ENCODE data around the gene ZNF610.
"Not testable (repeated sequence)": the region's sequence is repeated elsewhere in the genome, so short reads cannot be mapped to it uniquely, and the experiment has no call there.

ZNF610 gene

DNA sequence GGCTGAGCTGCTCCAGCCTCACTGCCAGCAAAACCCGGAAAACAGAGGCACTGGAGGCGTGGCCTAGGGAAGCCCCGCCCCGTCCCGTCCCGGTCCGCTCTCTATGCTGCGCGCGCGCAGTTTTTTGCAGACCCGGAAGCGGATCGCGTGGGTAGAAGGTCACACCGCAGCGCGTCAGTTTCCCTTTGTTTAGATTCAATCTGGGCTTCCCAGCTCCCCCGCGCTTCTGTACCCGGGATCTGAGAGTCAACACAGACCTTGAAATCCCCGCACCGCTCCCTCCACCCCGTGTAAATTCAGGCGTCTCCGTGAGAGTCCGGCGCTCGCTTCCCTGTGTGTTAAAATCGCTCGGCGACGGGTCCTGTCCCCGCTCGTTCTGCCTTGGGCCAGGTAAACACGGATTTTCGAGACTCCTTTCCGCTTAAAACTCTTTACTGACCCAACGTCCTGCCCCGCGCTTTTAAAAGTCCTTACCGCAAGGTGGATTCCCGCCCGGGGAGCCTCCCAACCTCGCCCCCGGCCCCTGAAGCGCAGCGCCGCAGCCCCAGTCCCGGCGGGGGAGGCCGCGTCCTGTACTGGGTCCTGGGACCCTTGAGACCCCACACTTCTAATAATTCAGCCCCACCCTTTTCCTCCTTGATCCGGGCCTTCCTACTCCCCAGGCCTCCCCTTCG, at the start of gene ZNF610:
Gene ZNF610 (plus strand): TSS at position 127 of the 674 bp plus-strand sequence. CDS start 12,930 bp downstream, outside the sequence.
- DNase-seq: peak; percentile 93

DNA sequence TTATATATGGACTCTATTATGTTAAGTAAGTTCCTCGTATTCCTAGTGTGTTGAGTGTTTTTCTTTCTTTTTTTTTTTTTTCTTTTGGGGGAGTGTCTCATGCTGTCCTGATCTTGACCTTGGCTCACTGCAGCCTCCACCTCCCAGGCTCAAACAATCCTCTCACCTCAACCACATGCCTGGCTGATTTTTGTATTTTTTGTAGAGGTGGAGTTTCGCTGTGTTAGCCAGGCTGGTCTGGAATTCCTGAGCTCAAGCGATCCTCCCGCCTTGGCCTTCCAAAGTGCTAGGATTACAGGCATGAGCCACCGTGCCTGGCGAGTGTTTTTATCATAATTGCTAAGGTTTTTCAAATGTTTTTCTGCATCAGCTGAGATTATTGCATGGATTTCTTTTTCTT, 49.8 kb upstream of the ZNF610 start:
- DNase-seq: no peak

DNA sequence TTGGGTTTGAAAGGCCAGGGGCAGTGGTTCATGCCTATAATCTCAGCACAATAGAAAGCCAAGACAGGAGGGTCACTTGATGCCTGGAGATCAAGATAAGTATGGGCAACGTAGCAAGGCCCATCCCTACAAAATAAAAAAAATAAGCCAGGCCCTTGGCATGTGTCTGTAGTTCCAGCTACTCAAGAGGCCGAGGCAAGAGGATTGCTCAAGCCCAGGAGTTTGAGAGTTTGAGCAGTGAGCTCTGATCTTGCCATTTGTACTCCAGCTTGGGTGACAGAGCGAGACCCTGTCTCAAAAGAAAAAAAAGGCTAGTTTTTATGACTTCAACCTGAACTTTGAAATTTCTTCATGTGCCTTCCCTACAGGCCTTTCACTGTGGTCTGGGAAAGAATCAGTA, 44.3 kb upstream of the ZNF610 start:
- DNase-seq: no peak

- DNase-seq: not testable (repeated sequence)
Observed at GRCh38 chr19:52292946-52293345, 43.1 kb upstream of the ZNF610 start.

- DNase-seq: no peak
Observed at GRCh38 chr19:52296400-52296772, 39.7 kb upstream of the ZNF610 start.

DNA sequence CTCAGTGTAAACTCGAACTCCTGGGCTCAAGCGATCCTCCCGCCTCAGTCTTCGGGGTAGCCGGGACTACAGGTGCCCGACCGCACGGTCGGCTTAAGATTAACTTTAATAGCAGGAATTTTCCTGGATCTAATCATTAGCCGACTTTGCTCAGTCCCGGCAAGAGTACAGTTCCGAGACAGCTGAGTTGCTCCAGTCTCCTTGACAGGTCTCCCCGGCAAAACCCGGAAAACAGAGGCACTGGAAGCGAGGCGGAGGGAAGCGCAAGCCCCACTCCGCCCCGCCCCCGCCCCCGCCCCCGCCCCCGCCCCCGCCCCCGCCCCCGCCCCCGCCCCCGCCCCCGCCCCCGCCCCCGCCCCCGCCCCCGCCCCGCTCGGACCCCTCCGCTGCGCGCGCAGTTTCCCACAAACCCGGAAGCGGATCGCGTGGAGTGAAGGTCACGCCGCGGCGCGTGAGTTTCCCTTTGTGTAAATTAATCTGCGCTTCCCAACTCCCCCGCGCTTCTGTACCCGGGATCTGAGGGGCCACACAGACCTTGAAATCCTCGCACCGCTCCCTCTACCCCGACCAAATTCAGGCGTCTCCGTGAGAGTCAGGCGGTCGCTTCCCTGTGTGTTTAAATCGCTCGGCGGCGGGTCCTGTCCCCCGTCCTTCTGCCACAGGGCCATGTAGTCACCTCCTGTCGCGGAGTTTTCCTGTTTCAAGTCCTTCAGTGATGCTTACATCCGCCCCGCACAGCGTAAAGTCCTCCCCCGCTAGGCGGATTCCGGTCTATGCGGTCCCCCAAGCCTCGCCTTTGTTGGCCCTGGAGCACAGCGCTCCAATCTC, 39.1 kb upstream of the ZNF610 start, which contains the start of gene ZNF480:
Gene ZNF480 (plus strand): TSS at position 397 of the 828 bp plus-strand sequence. CDS start 3,244 bp downstream, outside the sequence.
- DNase-seq: peak; percentile 89

- no peak for DNase-seq
Observed at GRCh38 chr19:52297601-52298364, 38.3 kb upstream of the ZNF610 start.

- no peak for DNase-seq
Observed at GRCh38 chr19:52307275-52307674, 28.8 kb upstream of the ZNF610 start.

DNA sequence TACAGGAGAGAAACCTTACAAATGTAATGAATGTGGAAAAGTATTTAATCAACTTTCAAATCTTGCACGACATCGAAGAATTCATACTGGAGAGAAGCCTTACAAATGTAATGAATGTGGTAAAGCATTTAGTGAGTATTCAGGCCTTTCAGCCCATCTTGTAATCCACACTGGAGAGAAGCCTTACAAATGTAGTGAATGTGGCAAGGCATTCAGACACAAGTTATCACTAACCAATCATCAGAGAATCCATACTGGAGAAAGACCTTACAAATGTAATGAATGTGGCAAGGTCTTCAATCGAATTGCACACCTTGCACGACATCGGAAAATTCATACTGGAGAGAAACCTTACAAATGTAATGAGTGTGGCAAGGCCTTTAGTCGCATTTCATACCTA, 13.6 kb upstream of the ZNF610 start:
- no peak for DNase-seq

GRCh38 chr19:52331757-52332156, 4.3 kb upstream of the ZNF610 start:
- no peak for DNase-seq

GRCh38 chr19:52335768-52336116, 301 bp upstream of the ZNF610 start:
- no peak for DNase-seq

DNA sequence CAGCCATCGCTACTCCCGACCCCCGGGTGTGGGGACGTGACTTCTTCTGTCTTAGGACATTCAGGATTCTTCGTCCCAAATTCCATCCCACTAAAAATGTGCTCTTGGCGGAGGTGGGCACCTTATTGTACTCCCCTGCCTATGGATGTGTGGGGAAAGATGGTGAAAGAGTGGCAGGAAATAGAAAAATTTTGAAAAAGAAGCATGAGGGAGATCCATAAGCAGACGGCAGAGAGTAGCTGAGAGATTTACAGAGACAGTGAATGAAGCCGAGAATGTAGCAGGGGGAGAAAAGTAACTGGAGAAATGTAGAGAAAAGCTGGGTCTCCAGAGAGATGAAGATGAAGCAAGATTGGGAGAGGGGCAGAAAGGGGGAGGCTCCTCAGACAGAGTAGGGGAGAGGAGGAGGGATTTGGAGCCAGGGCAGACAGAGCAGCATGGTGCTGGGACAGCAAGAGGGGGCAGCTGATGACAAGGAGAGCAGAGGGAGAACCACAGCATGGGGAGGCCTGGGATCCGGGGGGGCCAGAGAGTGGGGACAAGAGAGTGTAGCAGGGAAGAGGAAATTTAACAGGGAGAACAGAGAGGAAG, 843 bp downstream of the ZNF610 start:
- peak; percentile 50 for DNase-seq

GRCh38 chr19:52339022-52339421, 3.0 kb downstream of the ZNF610 start:
- not testable (repeated sequence) for DNase-seq

DNA sequence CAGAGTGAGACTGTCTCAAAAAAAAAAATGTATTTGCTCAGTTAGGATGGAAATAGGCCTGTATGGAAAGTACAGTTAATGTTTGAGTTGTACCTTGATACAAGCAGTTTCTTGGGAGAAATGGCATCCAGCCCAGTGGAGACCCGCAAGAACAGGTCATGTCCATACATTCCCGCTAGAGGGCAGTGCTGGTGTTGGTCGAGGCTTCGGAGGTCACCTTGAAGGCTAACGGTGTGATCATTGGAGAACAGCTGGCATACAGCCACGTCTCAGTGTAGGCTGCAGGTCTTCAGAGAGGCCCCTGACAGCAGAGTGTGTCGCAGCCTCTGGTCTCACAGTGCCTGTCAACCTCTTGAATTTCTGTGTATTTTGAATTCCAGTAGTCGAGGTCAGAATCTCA, 7.5 kb downstream of the ZNF610 start:
- peak; percentile 67 for DNase-seq

DNA sequence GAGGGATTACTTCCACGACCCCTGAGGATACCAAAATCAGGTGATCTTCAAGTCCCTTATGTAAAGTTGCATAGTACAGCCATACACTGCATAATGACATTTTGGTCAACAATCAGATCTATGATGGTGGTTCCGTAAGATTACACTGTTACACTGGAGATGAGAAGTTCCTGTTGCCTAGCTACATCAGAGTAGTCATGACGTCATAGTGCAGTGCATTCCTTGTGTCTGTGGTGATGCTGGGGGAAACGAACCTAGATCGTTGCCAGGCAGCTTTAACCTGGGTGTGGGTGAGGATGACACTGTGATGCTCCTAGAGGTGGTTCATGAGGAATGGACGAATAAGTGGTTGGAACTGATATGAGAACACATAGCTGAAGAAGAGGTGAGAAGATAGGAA, 9.1 kb downstream of the ZNF610 start:
- no peak for DNase-seq

DNA sequence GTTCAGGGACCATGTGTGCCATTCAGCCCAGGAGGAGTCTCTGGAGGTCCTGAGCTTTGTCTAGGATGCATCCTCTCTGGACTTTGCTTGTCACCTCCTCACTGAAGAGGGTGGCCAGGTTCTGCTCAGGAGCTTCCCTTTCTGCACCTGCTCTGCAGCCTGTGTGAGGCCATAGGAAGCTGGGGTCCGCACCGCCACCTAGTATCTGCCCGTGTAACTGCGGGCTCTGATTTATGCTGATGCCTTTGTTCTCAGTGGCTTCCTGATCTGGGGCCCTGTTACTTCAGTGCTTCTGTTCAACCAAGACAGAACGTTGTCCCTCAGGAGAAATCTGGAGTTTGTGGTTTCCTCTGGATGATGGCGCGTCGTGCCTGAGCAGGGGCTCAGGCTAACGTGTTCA, 15.5 kb downstream of the ZNF610 start:
- DNase-seq: no peak

DNA sequence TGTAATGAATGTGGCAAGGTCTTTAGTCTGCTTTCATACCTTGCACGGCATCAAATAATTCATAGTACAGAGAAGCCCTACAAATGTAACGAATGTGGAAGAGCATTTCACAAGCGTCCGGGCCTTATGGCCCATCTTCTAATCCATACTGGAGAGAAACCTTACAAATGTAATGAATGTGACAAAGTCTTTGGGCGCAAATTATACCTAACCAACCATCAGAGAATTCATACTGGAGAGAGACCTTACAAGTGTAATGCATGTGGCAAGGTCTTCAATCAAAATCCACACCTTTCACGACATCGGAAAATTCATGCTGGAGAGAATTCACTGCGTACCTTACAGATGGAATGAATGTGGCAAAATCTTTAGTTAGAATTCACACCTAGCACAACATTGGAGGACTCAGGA, 30.4 kb downstream of the ZNF610 start:
- DNase-seq: no peak

DNA sequence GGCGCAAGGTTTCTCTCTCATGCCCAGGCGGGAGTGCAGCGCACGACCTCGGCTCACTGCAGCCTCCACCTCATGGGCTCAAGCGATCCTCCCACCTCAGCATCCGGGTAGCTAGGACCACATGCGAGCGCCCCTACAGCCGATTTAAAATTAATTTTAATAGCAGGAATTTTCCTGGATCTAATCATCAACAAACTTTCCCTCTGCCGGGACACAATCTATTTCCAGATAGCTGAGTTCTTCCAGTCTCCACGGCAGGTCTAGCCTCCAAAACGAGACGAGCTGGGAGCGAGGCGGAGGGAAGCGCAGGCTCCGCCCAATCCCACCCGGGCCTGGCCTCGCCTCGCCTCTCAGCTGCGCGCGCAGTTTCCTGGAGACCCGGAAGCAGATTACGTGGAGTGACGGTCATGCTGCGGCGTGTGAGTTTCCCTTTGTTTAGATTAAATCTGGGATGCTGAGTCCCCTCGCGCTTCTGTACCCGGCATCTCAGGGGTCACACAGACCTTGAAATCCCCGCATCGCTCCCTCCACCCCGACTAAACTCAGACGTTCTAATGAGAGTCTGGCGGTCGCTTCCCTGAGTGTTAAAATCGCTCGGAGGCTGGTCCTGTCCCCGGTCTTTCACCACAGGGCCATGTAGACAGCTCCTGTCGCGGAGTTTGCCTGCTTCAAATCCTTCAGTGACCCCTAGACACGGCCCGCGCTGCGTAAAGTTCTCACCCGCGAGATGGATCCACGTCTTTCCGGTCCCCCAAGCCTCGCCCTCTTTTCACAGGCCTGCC, 33.7 kb downstream of the ZNF610 start, which contains the start of gene ZNF880:
Gene ZNF880 (plus strand): TSS at position 365 of the 782 bp plus-strand sequence. CDS start 43 bp downstream, at position 408.
- DNase-seq: peak; percentile 97

DNA sequence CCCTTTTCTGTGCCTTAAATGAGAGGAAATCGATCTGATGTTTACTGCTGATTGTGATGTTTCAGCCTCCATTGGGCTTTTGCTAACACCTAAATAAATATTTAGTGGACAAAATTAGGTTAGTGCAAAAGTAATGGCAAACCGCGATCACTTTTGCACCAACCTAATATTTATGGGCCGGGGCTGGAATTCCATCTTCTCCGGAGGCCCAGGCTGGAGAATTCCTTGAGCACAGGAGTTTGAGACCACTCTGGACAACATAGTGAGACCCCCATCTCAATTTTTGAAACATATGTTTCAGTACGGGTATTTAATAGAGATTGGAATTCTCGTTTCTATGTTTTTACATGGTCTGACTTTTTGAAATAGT, 34.3 kb downstream of the ZNF610 start:
- DNase-seq: no peak

GRCh38 chr19:52391135-52391534, 55.1 kb downstream of the ZNF610 start:
- no peak for DNase-seq

- DNase-seq: peak; percentile 98
Observed at GRCh38 chr19:52397310-52398080, 61.5 kb downstream of the ZNF610 start, which contains the start of gene ZNF528. Gene ZNF528 (plus strand): TSS chr19:52397849. CDS start chr19:52402014, 4,165 bp downstream.
